Endodermal cell (in vitro differentiated cells): Measurements from ENCODE around the gene KIF5C. TPM values are rescaled to one million over a fixed set of nuclear protein-coding genes. Genes with fewer than 3 reads are reported as not detected.
A peak's percentile ranks its signal among the peaks of the same experiment; 100 is the strongest.

Experiments
- DNase-seq: peaks from one replicate; pipeline ENCODE4 v3.0.0-alpha.2; 2017
- H3K27ac ChIP-seq: 2 replicates; pipeline ENCODE4 v1.5.1; 2013; ENCODE audit warnings: mild to moderate bottlenecking, low read depth, low read length, moderate library complexity
- H3K27me3 ChIP-seq: 2 replicates; pipeline ENCODE4 v1.6.1; 2013; ENCODE audit warnings: mild to moderate bottlenecking, low read length, moderate library complexity; ENCODE audit not compliant: insufficient read depth, control insufficient read depth, poor library complexity, severe bottlenecking
- H3K36me3 ChIP-seq: 2 replicates; pipeline ENCODE4 v1.7.0; 2013; ENCODE audit warnings: mild to moderate bottlenecking, low read length, moderate library complexity; ENCODE audit not compliant: control insufficient read depth, insufficient read depth
- H3K4me1 ChIP-seq: one replicate; pipeline ENCODE4 v1.7.0; 2013; ENCODE audit warnings: low read length; ENCODE audit not compliant: control insufficient read depth, insufficient read depth
- H3K4me3 ChIP-seq: 2 replicates; pipeline ENCODE4 v1.5.1; 2013; ENCODE audit warnings: mild to moderate bottlenecking, low read length, moderate library complexity
- H3K9ac ChIP-seq: 2 replicates; pipeline ENCODE4 v1.6.1; 2013; ENCODE audit warnings: mild to moderate bottlenecking, low read length, moderate library complexity; ENCODE audit not compliant: poor library complexity, severe bottlenecking; ENCODE audit errors: extremely low read depth
- H3K9me3 ChIP-seq: 2 replicates; pipeline ENCODE4 v1.6.1; 2013; ENCODE audit warnings: mild to moderate bottlenecking, low read length, moderate library complexity; ENCODE audit not compliant: control insufficient read depth
- H3K27ac Mint-ChIP-seq: 2 replicates; pipeline ENCODE4 v1.8.0; 2020; ENCODE audit warnings: mixed read lengths
- H3K27me3 Mint-ChIP-seq: 2 replicates; pipeline ENCODE4 v1.8.0; 2021; ENCODE audit warnings: mild to moderate bottlenecking, mixed read lengths; ENCODE audit not compliant: insufficient read depth
- H3K36me3 Mint-ChIP-seq: 2 replicates; pipeline ENCODE4 v1.8.0; 2020; ENCODE audit warnings: low read depth, mixed read lengths
- H3K4me1 Mint-ChIP-seq: 2 replicates; pipeline ENCODE4 v1.8.0; 2020; ENCODE audit warnings: mixed read lengths
- H3K4me3 Mint-ChIP-seq: 2 replicates; pipeline ENCODE4 v1.8.0; 2020; ENCODE audit warnings: mild to moderate bottlenecking, moderate library complexity, mixed read lengths
- H3K9me3 Mint-ChIP-seq: 2 replicates; pipeline ENCODE4 v1.8.0; 2020; ENCODE audit warnings: mild to moderate bottlenecking, mixed read lengths
- CTCF ChIP-seq: fragments of 200-600 bp; sonication (generic); conservative IDR thresholded peaks from 2 replicates; pipeline ENCODE4 v1.5.0; 2021; ENCODE audit warnings: antibody characterized with exemption, mild to moderate bottlenecking
- WGBS, 2 experiments: methylation state at CpG; one replicate each; pipeline versions ENCODE4 v1.1.5 to v1.1.7; 2013; ENCODE audit warnings: missing lambda C conversion rate in 2 of 2, mixed read lengths in 1 of 2; ENCODE audit not compliant: insufficient coverage in 1 of 2, insufficient read length in 1 of 2; 5-methylcytosine and 5-hydroxymethylcytosine counted together
- total RNA-seq, 2 donors: library from RNA; stranded (reverse); fragmentation: NEBNext Ultra II Directional in 1 of 2; extraction: Animal tissue kit (Norgen Biotek cat#: 25700) in 1 of 2; gene quantifications; 2 replicates in 1 of 2; 3 replicates in 1 of 2; pipeline ENCODE4 v1.2.1, GENCODE V29; 2021

The KIF5C gene
- total RNA-seq, 2 donors from 2014 or later: 39.1 to 41.9 TPM

GRCh38 chr2:148988337-148988736, 113.3 kb downstream of the KIF5C start:
- H3K4me3 ChIP-seq: no peak overlapping the region
- H3K27ac ChIP-seq: no peak overlapping the region
- H3K27ac Mint-ChIP-seq: no peak overlapping the region
- no peaks in the 10 kb centered on the region for H3K4me1 ChIP-seq
- no peak for DNase-seq
- no peaks in the 10 kb centered on the region for H3K27me3 Mint-ChIP-seq
- 86 to 89% methylated on average over 1 of the region's 1 CpG for WGBS, 2 experiments
- peaks cover 25% of the 10 kb centered on the region for H3K36me3 Mint-ChIP-seq
- no peak overlapping the region for H3K4me3 Mint-ChIP-seq
- peaks cover 22% of the 10 kb centered on the region for H3K36me3 ChIP-seq
- no peaks in the 10 kb centered on the region for H3K9me3 Mint-ChIP-seq
- TF ChIP-seq CTCF: no peak
- H3K9me3 ChIP-seq: no peaks in the 10 kb centered on the region
- no peaks in the 10 kb centered on the region for H3K4me1 Mint-ChIP-seq
- H3K9ac ChIP-seq: no peak overlapping the region
- no peaks in the 10 kb centered on the region for H3K27me3 ChIP-seq

DNA sequence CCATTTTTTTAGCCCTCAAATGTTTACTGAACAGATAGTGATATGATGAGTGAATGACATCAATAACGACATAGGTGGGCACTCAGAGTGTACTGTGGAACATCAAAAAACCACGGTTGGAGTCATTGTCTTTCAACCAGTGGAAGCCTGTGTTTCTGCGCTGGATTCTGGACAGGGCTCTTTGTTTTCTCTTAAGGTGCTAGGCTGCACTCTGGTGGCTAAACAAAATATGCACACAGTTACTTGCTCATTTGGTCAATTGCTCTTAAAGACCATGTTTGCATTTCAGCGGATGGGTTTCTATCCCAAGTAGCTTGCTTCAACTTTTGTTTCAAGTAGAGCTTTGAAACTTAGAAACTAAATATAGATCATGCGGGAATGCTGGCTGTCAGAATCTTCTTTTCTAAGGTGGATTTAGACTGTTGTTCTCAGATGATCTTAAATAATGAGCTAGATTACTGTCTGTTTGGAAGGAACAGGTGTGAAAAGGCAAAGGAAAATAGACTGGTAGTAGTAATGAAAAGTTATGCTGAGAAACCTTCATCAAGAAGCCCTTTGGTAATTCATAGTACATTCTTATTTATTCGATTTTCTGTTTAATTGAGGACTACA, 115.0 kb downstream of the KIF5C start:
- 81 to 82% methylated on average over 5 to 6 of the region's 6 CpGs for WGBS, 2 experiments
- Histone ChIP-seq H3K9ac (no peak overlapping the region), H3K4me1 (no peaks in the 10 kb centered on the region), H3K4me3 (no peak overlapping the region), H3K36me3 (peaks cover 13% of the 10 kb centered on the region), H3K9me3 (no peaks in the 10 kb centered on the region), H3K27ac (no peak overlapping the region), H3K27me3 (no peaks in the 10 kb centered on the region)
- Mint-ChIP-seq H3K9me3 (no peaks in the 10 kb centered on the region), H3K4me1 (no peaks in the 10 kb centered on the region), H3K27me3 (no peaks in the 10 kb centered on the region), H3K36me3 (peaks cover 22% of the 10 kb centered on the region), H3K4me3 (no peak overlapping the region), H3K27ac (no peak overlapping the region)
- TF ChIP-seq CTCF: peak; percentile 82
- peak; percentile 72 for DNase-seq

DNA sequence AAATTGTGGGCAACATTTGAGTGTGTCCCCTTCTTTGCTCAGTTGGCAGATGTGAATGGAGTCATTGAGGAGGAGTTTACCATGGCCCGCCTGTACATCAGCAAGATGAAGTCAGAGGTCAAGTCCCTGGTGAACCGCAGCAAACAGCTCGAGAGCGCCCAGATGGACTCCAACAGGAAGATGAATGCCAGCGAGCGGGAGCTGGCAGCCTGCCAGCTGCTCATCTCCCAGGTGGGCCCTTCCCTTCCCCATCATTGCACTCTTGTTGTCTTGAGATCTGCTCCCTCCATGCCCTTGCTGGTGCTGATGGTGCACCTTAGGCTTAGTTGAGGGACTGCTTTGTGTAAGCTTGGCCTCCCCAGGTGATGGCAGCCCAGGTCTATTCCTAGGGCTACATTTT, 115.9 kb downstream of the KIF5C start:
- no peak overlapping the region for H3K27ac Mint-ChIP-seq
- H3K4me1 Mint-ChIP-seq: no peaks in the 10 kb centered on the region
- Histone ChIP-seq H3K27ac (no peak overlapping the region), H3K4me1 (no peaks in the 10 kb centered on the region), H3K4me3 (no peak overlapping the region), H3K9ac (no peak overlapping the region), H3K9me3 (no peaks in the 10 kb centered on the region), H3K27me3 (no peaks in the 10 kb centered on the region), H3K36me3 (peaks cover 14% of the 10 kb centered on the region)
- peaks cover 24% of the 10 kb centered on the region for H3K36me3 Mint-ChIP-seq
- no peak for TF ChIP-seq CTCF
- H3K4me3 Mint-ChIP-seq: no peak overlapping the region
- DNase-seq: no peak
- no peaks in the 10 kb centered on the region for H3K27me3 Mint-ChIP-seq
- WGBS, 2 experiments: 92 to 100% methylated on average over 2 to 6 of the region's 6 CpGs
- H3K9me3 Mint-ChIP-seq: no peaks in the 10 kb centered on the region
